Stimulated activated CD4-positive, alpha-beta T cell treated with anti-CD3 and anti-CD28 coated beads, Interleukin-12 subunit alpha, Interleukin-12 subunit beta, amount 100 ng/mL, for 48 hours (primary cell): Measurements from ENCODE around the gene ZFYVE19.

Source experiments
- DNase-seq, 3 donors: peaks; one replicate each; pipeline ENCODE4 v3.0.0-alpha.2; 2020; ENCODE audit warnings: low read depth in 2 of 3, low spot score in 1 of 3

ZFYVE19 gene

GRCh38 chr15:40775007-40775406, 31.9 kb upstream of the ZFYVE19 start:
- no peak for DNase-seq

- no peak for DNase-seq
These were observed 31.0 kb upstream of the ZFYVE19 start for GRCh38 chr15:40775740-40776536.

- no peak for DNase-seq
These were observed 30.2 kb upstream of the ZFYVE19 start for GRCh38 chr15:40776537-40777141.

GRCh38 chr15:40782609-40783227, 24.2 kb upstream of the ZFYVE19 start:
- peak; percentile 51 to 69 (median 52) for DNase-seq

- no peak for DNase-seq
These were observed 21.7 kb upstream of the ZFYVE19 start for GRCh38 chr15:40785164-40785563.

- DNase-seq = no peak
These were observed 21.1 kb upstream of the ZFYVE19 start for GRCh38 chr15:40785814-40786213.

GRCh38 chr15:40787344-40787841, 19.5 kb upstream of the ZFYVE19 start:
- DNase-seq = peak; percentile 47 to 56 (median 55)

GRCh38 chr15:40787991-40788390, 18.9 kb upstream of the ZFYVE19 start:
- DNase-seq = no peak

GRCh38 chr15:40789119-40789518, 17.8 kb upstream of the ZFYVE19 start:
- no peak for DNase-seq

GRCh38 chr15:40789999-40790398, 16.9 kb upstream of the ZFYVE19 start:
- no peak for DNase-seq

GRCh38 chr15:40790718-40791117, 16.2 kb upstream of the ZFYVE19 start:
- no peak for DNase-seq

- no peak for DNase-seq
These were observed 14.5 kb upstream of the ZFYVE19 start for GRCh38 chr15:40792394-40792793.

GRCh38 chr15:40793216-40793989, 13.5 kb upstream of the ZFYVE19 start:
- DNase-seq = peak; percentile 25 to 29 (median 28)

GRCh38 chr15:40796041-40796440, 10.8 kb upstream of the ZFYVE19 start:
- DNase-seq = no peak

- no peak for DNase-seq
These were observed 10.4 kb upstream of the ZFYVE19 start for GRCh38 chr15:40796512-40796911.

GRCh38 chr15:40799523-40799922, 7.4 kb upstream of the ZFYVE19 start:
- DNase-seq = no peak

- no peak for DNase-seq
These were observed 3.8 kb upstream of the ZFYVE19 start for GRCh38 chr15:40803076-40803475.

- DNase-seq = no peak
These were observed 3.2 kb upstream of the ZFYVE19 start for GRCh38 chr15:40803688-40804087.

GRCh38 chr15:40806672-40807027, 239 bp upstream of the ZFYVE19 start:
- DNase-seq = no peak

- DNase-seq = no peak
These were observed 1.1 kb downstream of the ZFYVE19 start for GRCh38 chr15:40807888-40808461.

- no peak for DNase-seq
These were observed 2.1 kb downstream of the ZFYVE19 start for GRCh38 chr15:40808861-40809450.
